GM10266 (cell line): ENCODE measurements around the gene ACSM6.

Experiments
- DNase-seq: peaks from one replicate; pipeline ENCODE4 v3.0.0; 2012; ENCODE audit errors: extremely low spot score
- CTCF ChIP-seq: IDR thresholded peaks from 2 replicates; pipeline ENCODE4 v1.5.1; 2012; ENCODE audit warnings: mild to moderate bottlenecking, low read depth; ENCODE audit not compliant: control insufficient read depth, insufficient read depth; ENCODE audit errors: missing control alignments

ACSM6 gene

GRCh38 chr10:95247200-95247880 lies 53.3 kb downstream of the ACSM6 start:
- no peak for DNase-seq

GRCh38 chr10:95247881-95248583 lies 54.0 kb downstream of the ACSM6 start:
- no peak for TF ChIP-seq CTCF

More at GRCh38 chr10:95247200-95247880, 53.3 kb downstream of the ACSM6 start:
- TF ChIP-seq CTCF, result no peak

DNA sequence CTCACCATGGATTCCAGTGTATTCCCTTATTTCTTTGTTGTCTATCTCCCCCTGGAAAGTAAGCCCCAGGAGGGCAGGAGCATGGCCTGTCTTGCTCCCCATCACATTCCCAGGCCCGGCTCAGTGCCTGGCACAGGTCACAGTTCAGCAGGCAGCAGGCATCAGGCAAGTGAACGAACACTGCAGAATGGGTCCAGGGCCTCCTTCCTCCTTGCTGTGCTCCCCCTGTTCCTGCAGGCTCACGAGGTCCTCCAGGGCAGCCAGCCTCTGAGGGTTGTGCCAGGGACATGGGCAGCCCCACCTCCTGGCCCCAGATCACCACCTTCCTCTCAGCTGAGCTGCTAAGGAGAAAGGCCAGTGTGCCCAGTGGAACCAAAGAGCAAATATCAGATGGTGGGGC lies 55.0 kb downstream of the ACSM6 start:
- no peak for TF ChIP-seq CTCF
- DNase-seq, result no peak

More at GRCh38 chr10:95247881-95248583, 54.0 kb downstream of the ACSM6 start:
- DNase-seq, result no peak

- no peak for DNase-seq
- TF ChIP-seq CTCF, result no peak
Measured at GRCh38 chr10:95249467-95249866, 55.4 kb downstream of the ACSM6 start.

DNA sequence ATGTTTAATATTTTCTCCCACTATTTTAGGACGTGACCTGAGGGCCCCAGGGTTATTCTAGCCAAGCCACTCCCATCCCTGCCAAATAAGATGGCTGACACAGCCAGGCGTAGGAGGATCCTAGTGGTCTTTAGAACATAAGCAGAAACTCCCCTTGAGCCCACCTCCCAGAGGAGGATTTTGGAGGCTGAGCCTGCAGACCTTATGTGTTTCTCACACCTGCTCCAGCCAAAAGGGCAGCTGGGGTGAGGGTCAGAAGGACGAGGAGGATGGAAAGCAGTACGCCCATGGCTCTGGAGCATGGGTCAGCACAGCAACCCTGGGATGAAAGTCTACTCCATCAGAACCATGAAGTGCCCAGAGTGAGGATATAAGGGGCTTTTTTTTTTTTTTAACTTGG lies 56.8 kb downstream of the ACSM6 start:
- TF ChIP-seq CTCF, result no peak
- no peak for DNase-seq

- DNase-seq, result no peak
- TF ChIP-seq CTCF, result no peak
Measured at GRCh38 chr10:95253007-95253406, 59.0 kb downstream of the ACSM6 start.

- no peak for DNase-seq
- TF ChIP-seq CTCF, result no peak
Measured at GRCh38 chr10:95253686-95254085, 59.6 kb downstream of the ACSM6 start.
